ENCODE data around the gene PRRC2B.
A peak's percentile ranks its signal among the peaks of the same experiment; 100 is the strongest.
"Not testable (repeated sequence)": the region's sequence is repeated elsewhere in the genome, so short reads cannot be mapped to it uniquely, and the experiment has no call there.

PRRC2B gene

DNA sequence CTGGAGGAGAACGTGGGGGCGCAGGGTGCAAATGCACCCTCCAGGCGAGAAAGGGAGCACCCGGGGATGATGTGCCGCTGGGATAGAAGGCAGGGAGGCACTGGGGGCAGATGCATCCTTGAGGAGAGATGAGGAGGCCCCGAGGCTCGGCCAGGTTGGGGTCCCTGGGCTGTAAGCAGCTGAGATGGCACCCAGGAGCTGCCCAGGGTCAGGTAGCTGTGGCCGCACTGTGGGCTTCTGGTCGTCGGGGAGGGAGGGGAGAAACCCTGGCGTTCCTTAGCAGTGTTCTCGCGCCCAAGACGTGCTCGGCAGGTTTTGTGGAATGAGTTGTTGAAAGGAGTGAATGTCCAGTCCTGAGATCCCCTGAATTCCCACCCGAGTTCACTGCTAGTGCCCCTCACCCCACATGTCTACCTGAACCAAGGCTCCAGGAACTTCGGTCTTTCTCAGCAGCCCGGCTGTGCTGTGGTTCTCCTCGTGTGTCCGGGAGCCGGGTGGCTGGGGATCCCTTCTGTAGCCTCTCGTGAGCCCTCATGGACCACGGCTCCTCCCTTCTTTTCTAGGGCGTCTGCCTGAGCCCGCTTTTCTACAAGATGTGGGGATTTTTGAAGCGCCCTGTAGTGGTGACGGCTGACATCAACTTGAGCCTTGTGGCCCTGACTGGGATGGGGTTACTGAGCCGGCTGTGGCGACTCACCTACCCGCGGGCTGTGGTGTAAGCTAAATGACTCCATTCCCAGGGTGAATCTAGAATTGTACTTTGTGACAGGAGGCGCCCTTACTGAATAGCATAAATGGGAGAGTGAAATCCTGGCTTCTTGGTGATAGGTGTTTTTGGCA is 110.0 kb downstream of the PRRC2B start:
- in situ Hi-C loops (cut with MboI; ENCODE audit: low sequenced_read_pairs): no loop called here
- DNase-seq (ENCODE audit: low spot score in 2 of 2): peak; percentile 32 to 55
- peak overlapping the region; percentile 96 for H3K4me3 ChIP-seq

GRCh38 chr9:131505012-131505411 is 111.1 kb downstream of the PRRC2B start:
- in situ Hi-C loops (cut with MboI; ENCODE audit: low sequenced_read_pairs): no loop called here
- H3K9me3 ChIP-seq: no peaks in the 10 kb centered on the region
- H3K36me3 ChIP-seq (replicated peaks): peaks cover 22% of the 10 kb centered on the region
- H3K27me3 ChIP-seq (ENCODE audit: low read depth): no peaks in the 10 kb centered on the region
- peaks cover 25% of the 10 kb centered on the region for H3K4me1 ChIP-seq
- no peak overlapping the region for H3K4me3 ChIP-seq
- no peak for DNase-seq (ENCODE audit: low spot score in 2 of 2)

More for the DNA sequence above, 110.0 kb downstream of the PRRC2B start:
- Histone ChIP-seq H3K27me3 (ENCODE audit: low read depth) (no peaks in the 10 kb centered on the region), H3K4me1 (peaks cover 35% of the 10 kb centered on the region), H3K36me3 (replicated peaks) (peaks cover 27% of the 10 kb centered on the region), H3K9me3 (no peaks in the 10 kb centered on the region)

DNA sequence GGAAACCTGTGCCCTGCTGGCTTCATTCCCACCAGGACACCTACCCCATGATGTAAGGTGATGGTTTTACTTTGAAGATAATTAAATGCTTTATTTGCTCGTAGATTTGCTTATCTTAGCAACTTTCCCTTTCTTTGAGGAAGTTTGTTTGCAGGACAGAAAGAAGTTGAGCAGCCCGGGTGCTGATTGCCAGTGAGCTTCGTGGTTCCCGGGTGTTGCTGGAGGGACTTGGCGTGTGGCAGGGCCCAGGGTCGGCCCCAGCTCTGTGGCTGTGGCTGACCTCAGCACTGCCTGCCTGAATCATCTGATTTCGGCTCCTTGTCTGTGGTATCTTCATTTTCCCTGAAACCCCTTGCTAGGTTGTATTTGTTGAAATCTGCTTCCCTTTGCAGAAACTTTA is 117.5 kb downstream of the PRRC2B start:
- in situ Hi-C loops (cut with MboI; ENCODE audit: low sequenced_read_pairs): no loop called here
- peaks cover 68% of the 10 kb centered on the region for H3K36me3 ChIP-seq (replicated peaks)
- DNase-seq (ENCODE audit: low spot score in 2 of 2): no peak

GRCh38 chr9:131511880-131512279 is 118.0 kb downstream of the PRRC2B start:
- in situ Hi-C loops (cut with MboI; ENCODE audit: low sequenced_read_pairs): no loop called here
- H3K4me1 ChIP-seq: no peaks in the 10 kb centered on the region
- H3K9me3 ChIP-seq: no peaks in the 10 kb centered on the region
- peaks cover 73% of the 10 kb centered on the region for H3K36me3 ChIP-seq (replicated peaks)
- H3K27me3 ChIP-seq (ENCODE audit: low read depth): no peaks in the 10 kb centered on the region
- no peak for DNase-seq (ENCODE audit: low spot score in 2 of 2)
- no peak overlapping the region for H3K4me3 ChIP-seq

More for the DNA sequence above, 117.5 kb downstream of the PRRC2B start:
- Histone ChIP-seq H3K27me3 (ENCODE audit: low read depth) (no peaks in the 10 kb centered on the region), H3K9me3 (no peaks in the 10 kb centered on the region), H3K4me3 (no peak overlapping the region), H3K4me1 (no peaks in the 10 kb centered on the region)

- H3K9me3 ChIP-seq: no peaks in the 10 kb centered on the region
- H3K4me3 ChIP-seq: no peak overlapping the region
- H3K27me3 ChIP-seq (ENCODE audit: low read depth): no peaks in the 10 kb centered on the region
- in situ Hi-C loops (cut with MboI; ENCODE audit: low sequenced_read_pairs): no loop called here
- no peaks in the 10 kb centered on the region for H3K4me1 ChIP-seq
- H3K36me3 ChIP-seq (replicated peaks): peaks cover 72% of the 10 kb centered on the region
- DNase-seq (ENCODE audit: low spot score in 2 of 2): no peak
Observed at GRCh38 chr9:131513177-131513576, 119.3 kb downstream of the PRRC2B start.

DNA sequence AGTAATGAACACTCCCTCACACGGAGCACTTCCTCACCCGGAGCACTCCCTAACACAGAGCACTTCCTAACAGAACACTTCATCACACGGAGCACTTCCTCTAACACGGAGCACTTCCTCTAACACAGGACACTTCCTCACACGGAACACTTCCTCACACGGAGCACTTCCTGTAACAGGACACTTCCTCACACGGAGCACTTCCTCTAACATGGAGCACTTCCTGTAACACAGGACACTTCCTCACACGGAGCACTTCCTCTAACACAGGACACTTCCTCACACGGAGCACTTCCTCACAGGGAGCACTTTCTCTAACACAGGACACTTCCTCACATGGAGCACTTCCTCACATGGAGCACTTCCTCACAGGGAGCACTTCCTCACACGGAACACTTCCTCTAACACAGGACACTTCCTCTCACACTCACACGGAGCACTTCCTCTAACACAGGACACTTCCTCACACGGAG is 121.7 kb downstream of the PRRC2B start:
- H3K27me3 ChIP-seq (ENCODE audit: low read depth); DNase-seq (ENCODE audit: low spot score in 2 of 2); H3K4me3 ChIP-seq; in situ Hi-C loops (cut with MboI; ENCODE audit: low sequenced_read_pairs); H3K4me1 ChIP-seq; H3K9me3 ChIP-seq: not testable (repeated sequence)
- peaks cover 80% of the 10 kb centered on the region for H3K36me3 ChIP-seq (replicated peaks)

DNA sequence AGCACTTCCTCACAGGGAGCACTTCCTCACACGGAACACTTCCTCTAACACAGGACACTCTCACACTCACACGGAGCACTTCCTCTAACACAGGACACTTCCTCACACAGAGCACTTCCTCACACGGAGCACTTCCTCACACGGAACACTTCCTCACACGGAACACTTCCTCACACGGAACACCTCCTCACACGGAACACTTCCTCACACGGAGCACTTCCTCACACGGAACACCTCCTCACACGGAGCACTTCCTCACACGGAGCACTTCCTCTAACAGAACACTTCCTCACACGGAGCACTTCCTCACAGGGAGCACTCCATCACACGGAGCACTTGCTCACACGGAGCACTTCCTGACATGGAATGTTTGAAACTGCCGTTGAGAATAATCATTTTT is 122.2 kb downstream of the PRRC2B start:
- Histone ChIP-seq H3K9me3 (no peaks in the 10 kb centered on the region), H3K4me3 (no peak overlapping the region), H3K4me1 (no peaks in the 10 kb centered on the region), H3K36me3 (replicated peaks) (peaks cover 80% of the 10 kb centered on the region), H3K27me3 (ENCODE audit: low read depth) (no peaks in the 10 kb centered on the region)
- no peak for DNase-seq (ENCODE audit: low spot score in 2 of 2)
- in situ Hi-C loops (cut with MboI; ENCODE audit: low sequenced_read_pairs): no loop called here

DNA sequence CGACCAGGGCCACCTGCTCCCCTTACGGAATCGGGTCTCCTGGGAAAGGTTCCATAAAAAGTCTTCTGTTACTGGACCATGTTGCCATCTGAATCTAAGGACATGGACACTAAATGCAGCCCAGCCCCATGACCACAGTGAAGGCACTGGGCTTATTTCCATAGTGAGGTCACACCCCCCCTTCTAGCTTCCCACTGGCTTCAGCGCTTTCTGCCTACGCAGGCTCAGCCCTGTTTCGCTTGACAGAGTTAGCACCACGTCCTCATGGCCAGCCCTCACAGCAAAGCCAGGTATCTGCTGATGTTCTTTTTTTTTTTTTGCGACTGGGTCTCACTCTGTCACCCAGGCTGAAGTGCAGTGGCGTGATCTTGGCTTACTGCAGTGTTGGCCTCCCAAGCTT is 123.0 kb downstream of the PRRC2B start:
- peaks cover 80% of the 10 kb centered on the region for H3K36me3 ChIP-seq (replicated peaks)
- DNase-seq (ENCODE audit: low spot score in 2 of 2): no peak
- H3K4me1 ChIP-seq: no peaks in the 10 kb centered on the region
- no peaks in the 10 kb centered on the region for H3K9me3 ChIP-seq
- in situ Hi-C loops (cut with MboI; ENCODE audit: low sequenced_read_pairs): no loop called here
- H3K4me3 ChIP-seq: no peak overlapping the region
- H3K27me3 ChIP-seq (ENCODE audit: low read depth): no peaks in the 10 kb centered on the region

DNA sequence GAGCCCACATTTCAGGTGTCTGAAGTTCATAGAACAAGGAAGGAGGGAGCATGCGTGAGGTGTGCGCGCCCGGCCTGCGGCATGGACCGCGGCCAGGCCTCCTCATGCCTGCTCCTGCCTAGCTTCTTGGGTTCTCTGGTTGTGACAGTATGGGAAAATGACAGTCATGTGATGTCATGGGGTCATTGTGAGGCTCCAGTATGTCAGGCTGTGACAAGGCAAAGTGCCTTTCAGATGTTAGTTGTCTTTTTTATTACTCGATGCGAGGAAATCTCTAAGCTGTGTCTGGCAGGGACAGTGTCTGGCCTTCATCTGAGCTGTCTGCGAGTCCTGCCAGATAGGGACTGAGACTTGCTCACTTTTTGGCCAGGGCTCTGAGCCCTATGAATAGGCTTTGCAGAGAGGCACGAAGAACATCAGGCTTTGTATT is 123.9 kb downstream of the PRRC2B start:
- H3K4me1 ChIP-seq: no peaks in the 10 kb centered on the region
- peaks cover 78% of the 10 kb centered on the region for H3K36me3 ChIP-seq (replicated peaks)
- H3K9me3 ChIP-seq: no peaks in the 10 kb centered on the region
- no peak for DNase-seq (ENCODE audit: low spot score in 2 of 2)
- H3K27me3 ChIP-seq (ENCODE audit: low read depth): no peaks in the 10 kb centered on the region
- no peak overlapping the region for H3K4me3 ChIP-seq
- in situ Hi-C loops (cut with MboI; ENCODE audit: low sequenced_read_pairs): no loop called here

DNA sequence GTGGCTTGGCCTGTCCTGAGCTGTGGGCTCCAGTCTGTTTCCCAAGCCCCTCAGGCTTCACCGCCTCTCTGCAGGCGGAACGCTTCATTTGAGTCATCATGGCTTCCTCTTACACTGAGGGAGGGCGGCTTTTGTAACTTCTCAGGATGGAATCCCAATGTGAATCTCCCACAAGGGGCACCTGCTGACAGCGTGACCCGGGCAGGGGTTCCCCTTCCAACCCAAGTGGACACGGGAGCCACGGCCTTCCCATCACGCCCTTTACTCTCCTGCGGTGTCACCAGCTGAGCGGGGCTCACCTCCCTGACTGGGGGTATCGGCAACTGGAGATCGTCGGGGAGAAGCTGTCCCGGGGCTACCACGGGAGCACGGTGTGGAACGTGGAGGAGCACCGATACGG is 124.7 kb downstream of the PRRC2B start:
- in situ Hi-C loops (cut with MboI; ENCODE audit: low sequenced_read_pairs): no loop called here
- H3K4me1 ChIP-seq: no peaks in the 10 kb centered on the region
- DNase-seq (ENCODE audit: low spot score in 2 of 2): no peak
- no peaks in the 10 kb centered on the region for H3K27me3 ChIP-seq (ENCODE audit: low read depth)
- no peak overlapping the region for H3K4me3 ChIP-seq
- peaks cover 78% of the 10 kb centered on the region for H3K36me3 ChIP-seq (replicated peaks)
- H3K9me3 ChIP-seq: no peaks in the 10 kb centered on the region

- in situ Hi-C loops (cut with MboI; ENCODE audit: low sequenced_read_pairs): no loop called here
- no peaks in the 10 kb centered on the region for H3K9me3 ChIP-seq
- H3K4me3 ChIP-seq: no peak overlapping the region
- peaks cover 83% of the 10 kb centered on the region for H3K36me3 ChIP-seq (replicated peaks)
- no peak for DNase-seq (ENCODE audit: low spot score in 2 of 2)
- no peaks in the 10 kb centered on the region for H3K4me1 ChIP-seq
- no peaks in the 10 kb centered on the region for H3K27me3 ChIP-seq (ENCODE audit: low read depth)
Observed at GRCh38 chr9:131520503-131520902, 126.6 kb downstream of the PRRC2B start.

DNA sequence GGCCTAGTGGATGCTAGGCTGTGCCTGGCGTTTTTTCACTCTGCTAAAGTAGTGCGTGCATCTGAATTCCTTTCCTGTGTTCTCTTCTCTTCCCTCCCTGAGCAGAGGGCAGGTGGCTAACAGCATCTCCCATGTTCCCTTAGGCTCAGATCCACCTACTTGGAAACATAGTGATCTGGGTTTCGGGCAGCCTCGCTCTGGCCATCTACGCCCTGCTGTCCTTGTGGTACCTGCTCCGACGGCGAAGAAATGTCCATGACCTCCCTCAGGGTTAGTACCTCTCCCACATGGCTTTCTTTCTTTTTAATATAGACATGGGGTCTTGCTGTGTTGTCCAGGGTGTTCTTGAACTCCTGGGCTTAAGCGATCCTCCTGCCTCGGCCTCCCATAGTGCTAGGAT is 127.3 kb downstream of the PRRC2B start:
- Histone ChIP-seq H3K4me3 (no peak overlapping the region), H3K36me3 (replicated peaks) (peaks cover 90% of the 10 kb centered on the region), H3K4me1 (no peaks in the 10 kb centered on the region), H3K27me3 (ENCODE audit: low read depth) (no peaks in the 10 kb centered on the region), H3K9me3 (no peaks in the 10 kb centered on the region)
- no peak for DNase-seq (ENCODE audit: low spot score in 2 of 2)
- in situ Hi-C loops (cut with MboI; ENCODE audit: low sequenced_read_pairs): no loop called here

DNA sequence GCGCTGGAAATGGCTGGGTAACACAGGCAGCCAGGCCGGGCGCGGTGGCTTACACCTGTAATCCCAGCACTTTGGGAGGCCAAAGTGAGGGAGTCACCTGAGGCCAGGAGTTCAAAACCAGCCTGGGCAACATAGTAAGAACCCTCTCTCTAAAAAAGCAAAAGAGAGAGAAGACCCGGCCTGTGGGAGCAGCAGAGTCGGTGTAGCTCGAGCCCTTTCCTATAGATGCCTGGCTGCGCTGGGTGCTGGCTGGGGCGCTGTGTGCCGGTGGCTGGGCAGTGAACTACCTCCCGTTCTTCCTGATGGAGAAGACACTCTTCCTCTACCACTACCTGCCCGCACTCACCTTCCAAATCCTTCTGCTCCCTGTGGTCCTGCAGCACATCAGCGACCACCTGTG is 127.9 kb downstream of the PRRC2B start:
- no peak for DNase-seq (ENCODE audit: low spot score in 2 of 2)
- H3K4me3 ChIP-seq: no peak overlapping the region
- H3K4me1 ChIP-seq: no peaks in the 10 kb centered on the region
- H3K27me3 ChIP-seq (ENCODE audit: low read depth): no peaks in the 10 kb centered on the region
- H3K9me3 ChIP-seq: no peaks in the 10 kb centered on the region
- peaks cover 89% of the 10 kb centered on the region for H3K36me3 ChIP-seq (replicated peaks)
- in situ Hi-C loops (cut with MboI; ENCODE audit: low sequenced_read_pairs): no loop called here

DNA sequence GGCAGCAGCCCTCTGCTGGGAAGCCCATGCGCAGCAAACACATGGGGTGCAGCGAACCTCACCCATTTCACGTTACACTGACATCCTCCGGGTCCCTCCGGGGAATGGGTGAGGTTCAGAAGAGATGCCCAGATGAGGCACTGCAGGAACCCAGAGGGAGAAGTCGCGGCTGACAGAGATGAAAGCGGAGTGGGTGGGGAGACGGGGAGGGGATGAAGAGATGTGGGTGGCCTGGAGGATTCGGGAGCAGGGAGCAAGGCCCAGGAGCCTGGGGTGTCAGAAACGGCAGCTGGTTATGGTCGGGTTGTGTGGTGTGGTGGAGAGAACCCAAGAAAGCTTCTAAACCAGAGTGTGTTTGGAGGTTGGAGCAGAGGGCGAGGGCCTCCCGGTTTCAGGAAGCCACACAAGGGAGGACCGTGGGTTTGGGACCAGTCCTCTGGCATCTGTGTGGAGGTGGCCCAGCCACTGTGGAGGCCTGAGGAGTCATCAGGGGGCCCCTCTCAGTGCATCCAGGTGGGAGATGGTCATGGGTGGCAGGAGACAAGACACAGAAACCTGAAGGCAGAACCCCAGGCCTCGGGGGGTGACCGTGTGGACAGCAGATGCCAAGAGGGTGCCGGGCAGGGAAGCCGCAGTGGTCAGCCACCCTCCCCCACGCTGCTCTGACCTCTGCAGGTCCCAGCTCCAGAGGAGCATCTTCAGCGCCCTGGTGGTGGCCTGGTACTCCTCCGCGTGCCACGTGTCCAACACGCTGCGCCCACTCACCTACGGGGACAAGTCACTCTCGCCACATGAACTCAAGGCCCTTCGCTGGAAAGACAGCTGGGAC is 128.6 kb downstream of the PRRC2B start:
- Histone ChIP-seq H3K27me3 (ENCODE audit: low read depth) (no peaks in the 10 kb centered on the region), H3K9me3 (no peaks in the 10 kb centered on the region), H3K4me1 (no peaks in the 10 kb centered on the region), H3K36me3 (replicated peaks) (peaks cover 89% of the 10 kb centered on the region), H3K4me3 (no peak overlapping the region)
- in situ Hi-C loops (cut with MboI; ENCODE audit: low sequenced_read_pairs): no loop called here
- no peak for DNase-seq (ENCODE audit: low spot score in 2 of 2)

Data from HAP-1 (cell line).